HepG2 (cell line): ENCODE data around the gene ZBTB37.

Experiments
- EP300 ChIP-seq, 3 experiments: sonication (generic) in 1 of 3; formaldehyde crosslinking in 1 of 3; IDR thresholded peaks; 2 replicates each; pipeline versions ENCODE4 v1.5.1 to v1.6.1; 2011 to 2020; ENCODE audit warnings: low read depth in 2 of 3, low read length in 2 of 3, borderline replicate concordance in 1 of 3, improper control_type of control experiment in 1 of 3, mild to moderate bottlenecking in 1 of 3, missing genetic modification reagents in 1 of 3, moderate library complexity in 1 of 3
- IRF2 ChIP-seq: IDR thresholded peaks from 2 replicates; pipeline ENCODE4 v1.6.1; 2018; ENCODE audit warnings: missing genetic modification reagents, missing compliant biosample characterization
- MXD4 ChIP-seq: IDR thresholded peaks from 2 replicates; pipeline ENCODE4 v1.6.1; 2016; ENCODE audit warnings: mild to moderate bottlenecking, missing biosample characterization, missing genetic modification reagents
- MXI1 ChIP-seq: IDR thresholded peaks from 3 replicates; pipeline ENCODE4 v1.6.1; 2012; ENCODE audit warnings: low read depth, low read length, inconsistent platforms, borderline replicate concordance
- NR2F6 ChIP-seq, 2 experiments: IDR thresholded peaks; 2 replicates each; pipeline ENCODE4 v1.6.1; 2016; ENCODE audit warnings: antibody characterized with exemption in 1 of 2, mild to moderate bottlenecking in 1 of 2
- POLR2A ChIP-seq, 2 experiments: IDR thresholded peaks; 2 replicates each; pipeline ENCODE4 v1.6.1; 2011; ENCODE audit warnings: low read depth in 2 of 2, low read length in 2 of 2, mild to moderate bottlenecking in 1 of 2, moderate library complexity in 1 of 2; ENCODE audit not compliant: insufficient read depth in 1 of 2
- YY1 ChIP-seq: IDR thresholded peaks from 2 replicates; pipeline ENCODE4 v1.6.1; 2011; ENCODE audit warnings: low read length, low read depth, moderate library complexity, mild to moderate bottlenecking; ENCODE audit not compliant: insufficient read depth, insufficient replicate concordance
- ZNF24 ChIP-seq: fragments of 450-650 bp; IDR thresholded peaks from 2 replicates; pipeline ENCODE4 v1.6.1; 2017; ENCODE audit warnings: antibody characterized with exemption, mild to moderate bottlenecking
- ZNF563 ChIP-seq: sonication (generic); formaldehyde crosslinking; IDR thresholded peaks from 2 replicates; pipeline ENCODE4 v1.8.0; 2022; ENCODE audit warnings: mild to moderate bottlenecking, moderate library complexity, missing genetic modification reagents
- ZNF841 ChIP-seq: sonication (generic); formaldehyde crosslinking; IDR thresholded peaks from 2 replicates; pipeline ENCODE4 v1.8.1; 2023; ENCODE audit warnings: missing genetic modification reagents, borderline replicate concordance
- TF ChIP-seq, protein P1 (sequence below), 2 experiments: IDR thresholded peaks; 2 replicates each; pipeline ENCODE4 v1.6.1; 2011 to 2012; ENCODE audit warnings: low read length in 2 of 2, borderline replicate concordance in 1 of 2, low read depth in 1 of 2, mild to moderate bottlenecking in 1 of 2, moderate library complexity in 1 of 2
- TF ChIP-seq, protein P2 (sequence below): sonication (generic); formaldehyde crosslinking; IDR thresholded peaks from 2 replicates; pipeline ENCODE4 v1.4.0; 2020; ENCODE audit warnings: missing genetic modification reagents
- TF ChIP-seq, protein P3 (sequence below): sonication (generic); formaldehyde crosslinking; IDR thresholded peaks from 2 replicates; pipeline ENCODE4 v1.5.0; 2020; ENCODE audit warnings: mild to moderate bottlenecking, missing genetic modification reagents, moderate library complexity

DNA sequence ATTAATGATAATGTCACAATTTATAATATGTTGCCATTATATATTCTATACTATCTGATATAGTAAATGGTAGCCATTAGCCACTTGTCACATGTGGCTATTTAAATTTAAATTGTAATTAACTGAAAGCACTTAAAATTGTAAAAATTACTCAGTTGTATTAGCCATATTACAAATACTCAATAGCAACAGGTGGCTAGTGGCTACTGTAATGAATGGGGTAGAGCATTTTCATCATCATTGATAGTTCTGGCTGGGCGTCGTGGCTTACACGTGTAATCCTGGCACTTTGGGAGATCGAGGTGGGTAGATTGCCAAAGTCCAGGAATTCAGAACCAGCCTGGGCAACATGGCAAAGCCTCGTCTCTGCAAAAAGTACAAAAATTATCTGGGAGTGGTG lies 16.5 kb downstream of the ZBTB37 start:
- TF ChIP-seq, protein P1, sequence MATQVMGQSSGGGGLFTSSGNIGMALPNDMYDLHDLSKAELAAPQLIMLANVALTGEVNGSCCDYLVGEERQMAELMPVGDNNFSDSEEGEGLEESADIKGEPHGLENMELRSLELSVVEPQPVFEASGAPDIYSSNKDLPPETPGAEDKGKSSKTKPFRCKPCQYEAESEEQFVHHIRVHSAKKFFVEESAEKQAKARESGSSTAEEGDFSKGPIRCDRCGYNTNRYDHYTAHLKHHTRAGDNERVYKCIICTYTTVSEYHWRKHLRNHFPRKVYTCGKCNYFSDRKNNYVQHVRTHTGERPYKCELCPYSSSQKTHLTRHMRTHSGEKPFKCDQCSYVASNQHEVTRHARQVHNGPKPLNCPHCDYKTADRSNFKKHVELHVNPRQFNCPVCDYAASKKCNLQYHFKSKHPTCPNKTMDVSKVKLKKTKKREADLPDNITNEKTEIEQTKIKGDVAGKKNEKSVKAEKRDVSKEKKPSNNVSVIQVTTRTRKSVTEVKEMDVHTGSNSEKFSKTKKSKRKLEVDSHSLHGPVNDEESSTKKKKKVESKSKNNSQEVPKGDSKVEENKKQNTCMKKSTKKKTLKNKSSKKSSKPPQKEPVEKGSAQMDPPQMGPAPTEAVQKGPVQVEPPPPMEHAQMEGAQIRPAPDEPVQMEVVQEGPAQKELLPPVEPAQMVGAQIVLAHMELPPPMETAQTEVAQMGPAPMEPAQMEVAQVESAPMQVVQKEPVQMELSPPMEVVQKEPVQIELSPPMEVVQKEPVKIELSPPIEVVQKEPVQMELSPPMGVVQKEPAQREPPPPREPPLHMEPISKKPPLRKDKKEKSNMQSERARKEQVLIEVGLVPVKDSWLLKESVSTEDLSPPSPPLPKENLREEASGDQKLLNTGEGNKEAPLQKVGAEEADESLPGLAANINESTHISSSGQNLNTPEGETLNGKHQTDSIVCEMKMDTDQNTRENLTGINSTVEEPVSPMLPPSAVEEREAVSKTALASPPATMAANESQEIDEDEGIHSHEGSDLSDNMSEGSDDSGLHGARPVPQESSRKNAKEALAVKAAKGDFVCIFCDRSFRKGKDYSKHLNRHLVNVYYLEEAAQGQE (IDR thresholded peaks at IDR 0.05; ENCODE audit: borderline replicate concordance in 1 of 2, low read depth in 1 of 2, low read length in 2 of 2), result no peak
- no peak for TF ChIP-seq ZNF841 (CRISPR knock-in tag)
- TF ChIP-seq, protein P2, sequence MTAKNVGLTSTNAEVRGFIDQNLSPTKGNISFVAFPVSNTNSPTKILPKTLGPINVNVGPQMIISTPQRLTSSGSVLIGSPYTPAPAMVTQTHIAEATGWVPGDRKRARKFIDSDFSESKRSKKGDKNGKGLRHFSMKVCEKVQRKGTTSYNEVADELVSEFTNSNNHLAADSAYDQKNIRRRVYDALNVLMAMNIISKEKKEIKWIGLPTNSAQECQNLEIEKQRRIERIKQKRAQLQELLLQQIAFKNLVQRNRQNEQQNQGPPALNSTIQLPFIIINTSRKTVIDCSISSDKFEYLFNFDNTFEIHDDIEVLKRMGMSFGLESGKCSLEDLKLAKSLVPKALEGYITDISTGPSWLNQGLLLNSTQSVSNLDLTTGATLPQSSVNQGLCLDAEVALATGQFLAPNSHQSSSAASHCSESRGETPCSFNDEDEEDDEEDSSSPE (CRISPR knock-in tag), result no peak
- no peak for TF ChIP-seq IRF2 (CRISPR knock-in tag)
- no peak for TF ChIP-seq POLR2A (IDR thresholded peaks at IDR 0.05; ENCODE audit: insufficient read depth in 1 of 2, low read depth in 2 of 2, low read length in 2 of 2)
- no peak for TF ChIP-seq YY1
- TF ChIP-seq ZNF563 (CRISPR knock-in tag), result no peak
- TF ChIP-seq NR2F6 (IDR thresholded peaks at IDR 0.05), result no peak
- TF ChIP-seq NR2F6 (CRISPR knock-in tag; IDR thresholded peaks at IDR 0.05), result no peak
- TF ChIP-seq MXD4 (CRISPR knock-in tag), result no peak
- TF ChIP-seq, protein P3, sequence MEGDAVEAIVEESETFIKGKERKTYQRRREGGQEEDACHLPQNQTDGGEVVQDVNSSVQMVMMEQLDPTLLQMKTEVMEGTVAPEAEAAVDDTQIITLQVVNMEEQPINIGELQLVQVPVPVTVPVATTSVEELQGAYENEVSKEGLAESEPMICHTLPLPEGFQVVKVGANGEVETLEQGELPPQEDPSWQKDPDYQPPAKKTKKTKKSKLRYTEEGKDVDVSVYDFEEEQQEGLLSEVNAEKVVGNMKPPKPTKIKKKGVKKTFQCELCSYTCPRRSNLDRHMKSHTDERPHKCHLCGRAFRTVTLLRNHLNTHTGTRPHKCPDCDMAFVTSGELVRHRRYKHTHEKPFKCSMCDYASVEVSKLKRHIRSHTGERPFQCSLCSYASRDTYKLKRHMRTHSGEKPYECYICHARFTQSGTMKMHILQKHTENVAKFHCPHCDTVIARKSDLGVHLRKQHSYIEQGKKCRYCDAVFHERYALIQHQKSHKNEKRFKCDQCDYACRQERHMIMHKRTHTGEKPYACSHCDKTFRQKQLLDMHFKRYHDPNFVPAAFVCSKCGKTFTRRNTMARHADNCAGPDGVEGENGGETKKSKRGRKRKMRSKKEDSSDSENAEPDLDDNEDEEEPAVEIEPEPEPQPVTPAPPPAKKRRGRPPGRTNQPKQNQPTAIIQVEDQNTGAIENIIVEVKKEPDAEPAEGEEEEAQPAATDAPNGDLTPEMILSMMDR, result no peak
- TF ChIP-seq EP300 (IDR thresholded peaks at IDR 0.05; ENCODE audit: low read depth in 2 of 2, low read length in 2 of 2), result no peak
- no peak for TF ChIP-seq EP300 (CRISPR knock-in tag; IDR thresholded peaks at IDR 0.05; ENCODE audit: borderline replicate concordance)
- TF ChIP-seq ZNF24, result no peak
- TF ChIP-seq MXI1, result no peak
